DOHH2 (cell line): ENCODE measurements around the gene CENPT.

Experiments
- EZH2phosphoT487 ChIP-seq: fragments of 200-600 bp; sonication (generic); IDR thresholded peaks from 2 replicates; pipeline ENCODE4 v1.6.1; 2017; ENCODE audit warnings: borderline replicate concordance, mild to moderate bottlenecking, antibody characterized with exemption, low read length, moderate library complexity, mixed read lengths
- TF ChIP-seq, protein P1 (sequence below): fragments of 200-600 bp; sonication (generic); IDR thresholded peaks from one replicate; pipeline ENCODE4 v1.5.1; 2014; ENCODE audit warnings: antibody characterized with exemption, mild to moderate bottlenecking, low read depth, low read length; ENCODE audit not compliant: poor library complexity, severe bottlenecking

DNA sequence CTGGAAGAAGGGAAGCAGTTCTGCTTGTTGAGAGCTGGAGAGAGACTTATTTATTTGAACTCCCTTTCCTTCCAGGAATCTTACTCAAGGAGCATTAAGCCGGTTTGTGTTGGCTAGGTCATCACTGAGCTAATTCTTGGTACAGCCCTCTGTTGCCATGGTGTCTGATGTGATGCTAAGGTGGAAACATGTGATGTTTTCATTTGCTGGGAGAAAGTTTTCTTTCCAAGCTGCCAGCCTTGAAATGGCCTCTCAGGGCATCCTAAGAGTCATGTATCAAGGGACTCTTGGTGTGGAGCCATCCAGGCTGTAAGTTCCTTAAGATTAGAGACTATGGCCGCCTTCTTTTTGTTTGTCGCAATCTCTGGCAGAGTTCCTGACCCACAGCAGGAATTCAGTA lies 49.7 kb upstream of the CENPT start:
- TF ChIP-seq, protein P1, sequence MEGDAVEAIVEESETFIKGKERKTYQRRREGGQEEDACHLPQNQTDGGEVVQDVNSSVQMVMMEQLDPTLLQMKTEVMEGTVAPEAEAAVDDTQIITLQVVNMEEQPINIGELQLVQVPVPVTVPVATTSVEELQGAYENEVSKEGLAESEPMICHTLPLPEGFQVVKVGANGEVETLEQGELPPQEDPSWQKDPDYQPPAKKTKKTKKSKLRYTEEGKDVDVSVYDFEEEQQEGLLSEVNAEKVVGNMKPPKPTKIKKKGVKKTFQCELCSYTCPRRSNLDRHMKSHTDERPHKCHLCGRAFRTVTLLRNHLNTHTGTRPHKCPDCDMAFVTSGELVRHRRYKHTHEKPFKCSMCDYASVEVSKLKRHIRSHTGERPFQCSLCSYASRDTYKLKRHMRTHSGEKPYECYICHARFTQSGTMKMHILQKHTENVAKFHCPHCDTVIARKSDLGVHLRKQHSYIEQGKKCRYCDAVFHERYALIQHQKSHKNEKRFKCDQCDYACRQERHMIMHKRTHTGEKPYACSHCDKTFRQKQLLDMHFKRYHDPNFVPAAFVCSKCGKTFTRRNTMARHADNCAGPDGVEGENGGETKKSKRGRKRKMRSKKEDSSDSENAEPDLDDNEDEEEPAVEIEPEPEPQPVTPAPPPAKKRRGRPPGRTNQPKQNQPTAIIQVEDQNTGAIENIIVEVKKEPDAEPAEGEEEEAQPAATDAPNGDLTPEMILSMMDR, result no peak
- TF ChIP-seq EZH2phosphoT487, result no peak
